Measurements from ENCODE around the gene HLCS.

The HLCS gene

GRCh38 chr21:36754241-36754898 is 212.1 kb downstream of the HLCS start:
- Histone ChIP-seq H3K27ac (ENCODE audit: low read depth, low read length) (peak overlapping the region; percentile 10; the same call in 1 of the 2 replicates), H3K4me1 (ENCODE audit: control insufficient read depth, insufficient read depth, low read length, unreplicated experiment) (peaks cover 15% of the 10 kb centered on the region), H2AFZ (ENCODE audit: low read length, unreplicated experiment) (no peak overlapping the region), H3K79me2 (ENCODE audit: control insufficient read depth, insufficient read depth, low read length, unreplicated experiment) (no peaks in the 10 kb centered on the region), H3K36me3 (ENCODE audit: insufficient read depth, low read length) (no peaks in the 10 kb centered on the region), H3K27me3 (ENCODE audit: insufficient read depth, low read length) (no peaks in the 10 kb centered on the region), H3K4me3 (ENCODE audit: low read depth, low read length) (no peak overlapping the region)

- Histone ChIP-seq H3K36me3 (ENCODE audit: insufficient read depth, low read length) (no peaks in the 10 kb centered on the region), H3K4me3 (ENCODE audit: low read depth, low read length) (no peak overlapping the region), H3K4me1 (ENCODE audit: control insufficient read depth, insufficient read depth, low read length, unreplicated experiment) (peaks cover 15% of the 10 kb centered on the region), H3K27me3 (ENCODE audit: insufficient read depth, low read length) (no peaks in the 10 kb centered on the region), H3K79me2 (ENCODE audit: control insufficient read depth, insufficient read depth, low read length, unreplicated experiment) (no peaks in the 10 kb centered on the region), H3K27ac (ENCODE audit: low read depth, low read length) (peak overlapping the region; percentile 35), H2AFZ (ENCODE audit: low read length, unreplicated experiment) (no peak overlapping the region)
Measured at GRCh38 chr21:36753556-36753955, 212.9 kb downstream of the HLCS start.

- H3K36me3 ChIP-seq (ENCODE audit: insufficient read depth, low read length), result no peaks in the 10 kb centered on the region
- no peak overlapping the region for H2AFZ ChIP-seq (ENCODE audit: low read length, unreplicated experiment)
- no peaks in the 10 kb centered on the region for H3K27me3 ChIP-seq (ENCODE audit: insufficient read depth, low read length)
- no peak overlapping the region for H3K27ac ChIP-seq (ENCODE audit: low read depth, low read length)
- H3K4me3 ChIP-seq (ENCODE audit: low read depth, low read length), result no peak overlapping the region
- no peaks in the 10 kb centered on the region for H3K79me2 ChIP-seq (ENCODE audit: control insufficient read depth, insufficient read depth, low read length, unreplicated experiment)
- peaks cover 15% of the 10 kb centered on the region for H3K4me1 ChIP-seq (ENCODE audit: control insufficient read depth, insufficient read depth, low read length, unreplicated experiment)
Measured at GRCh38 chr21:36751383-36751782, 215.1 kb downstream of the HLCS start.

- Histone ChIP-seq H3K4me1 (ENCODE audit: control insufficient read depth, insufficient read depth, low read length, unreplicated experiment) (peaks cover 15% of the 10 kb centered on the region), H3K27ac (ENCODE audit: low read depth, low read length) (no peak overlapping the region), H3K36me3 (ENCODE audit: insufficient read depth, low read length) (no peaks in the 10 kb centered on the region), H2AFZ (ENCODE audit: low read length, unreplicated experiment) (no peak overlapping the region), H3K79me2 (ENCODE audit: control insufficient read depth, insufficient read depth, low read length, unreplicated experiment) (no peaks in the 10 kb centered on the region), H3K27me3 (ENCODE audit: insufficient read depth, low read length) (no peaks in the 10 kb centered on the region), H3K4me3 (ENCODE audit: low read depth, low read length) (no peak overlapping the region)
Measured at GRCh38 chr21:36750576-36750959, 215.9 kb downstream of the HLCS start.

GRCh38 chr21:36749935-36750575 is 216.4 kb downstream of the HLCS start:
- no peak overlapping the region for H3K4me3 ChIP-seq (ENCODE audit: low read depth, low read length)

GRCh38 chr21:36747815-36748383 is 218.6 kb downstream of the HLCS start:
- Histone ChIP-seq H3K36me3 (ENCODE audit: insufficient read depth, low read length) (no peaks in the 10 kb centered on the region), H3K27ac (ENCODE audit: low read depth, low read length) (no peak overlapping the region), H2AFZ (ENCODE audit: low read length, unreplicated experiment) (peak overlapping the region; percentile 92), H3K27me3 (ENCODE audit: insufficient read depth, low read length) (no peaks in the 10 kb centered on the region), H3K4me3 (ENCODE audit: low read depth, low read length) (peak overlapping the region; percentile 75), H3K79me2 (ENCODE audit: control insufficient read depth, insufficient read depth, low read length, unreplicated experiment) (no peaks in the 10 kb centered on the region), H3K4me1 (ENCODE audit: control insufficient read depth, insufficient read depth, low read length, unreplicated experiment) (peaks cover 4% of the 10 kb centered on the region)

More at GRCh38 chr21:36749935-36750575, 216.4 kb downstream of the HLCS start:
- no peaks in the 10 kb centered on the region for H3K79me2 ChIP-seq (ENCODE audit: control insufficient read depth, insufficient read depth, low read length, unreplicated experiment)
- no peaks in the 10 kb centered on the region for H3K27me3 ChIP-seq (ENCODE audit: insufficient read depth, low read length)
- H3K36me3 ChIP-seq (ENCODE audit: insufficient read depth, low read length), result no peaks in the 10 kb centered on the region
- no peak overlapping the region for H2AFZ ChIP-seq (ENCODE audit: low read length, unreplicated experiment)
- no peak overlapping the region for H3K27ac ChIP-seq (ENCODE audit: low read depth, low read length)
- peaks cover 15% of the 10 kb centered on the region for H3K4me1 ChIP-seq (ENCODE audit: control insufficient read depth, insufficient read depth, low read length, unreplicated experiment)

- H3K36me3 ChIP-seq (ENCODE audit: insufficient read depth, low read length), result no peaks in the 10 kb centered on the region
- H3K27me3 ChIP-seq (ENCODE audit: insufficient read depth, low read length), result no peaks in the 10 kb centered on the region
- no peaks in the 10 kb centered on the region for H3K4me1 ChIP-seq (ENCODE audit: control insufficient read depth, insufficient read depth, low read length, unreplicated experiment)
- H3K79me2 ChIP-seq (ENCODE audit: control insufficient read depth, insufficient read depth, low read length, unreplicated experiment), result no peaks in the 10 kb centered on the region
- peak overlapping the region; percentile 75 for H3K4me3 ChIP-seq (ENCODE audit: low read depth, low read length)
- H2AFZ ChIP-seq (ENCODE audit: low read length, unreplicated experiment), result peak overlapping the region; percentile 10
- H3K27ac ChIP-seq (ENCODE audit: low read depth, low read length), result no peak overlapping the region
Measured at GRCh38 chr21:36747041-36747814, 219.2 kb downstream of the HLCS start.

- Histone ChIP-seq H3K4me1 (ENCODE audit: control insufficient read depth, insufficient read depth, low read length, unreplicated experiment) (no peaks in the 10 kb centered on the region), H3K79me2 (ENCODE audit: control insufficient read depth, insufficient read depth, low read length, unreplicated experiment) (no peaks in the 10 kb centered on the region), H3K27ac (ENCODE audit: low read depth, low read length) (no peak overlapping the region), H3K36me3 (ENCODE audit: insufficient read depth, low read length) (no peaks in the 10 kb centered on the region), H3K27me3 (ENCODE audit: insufficient read depth, low read length) (no peaks in the 10 kb centered on the region), H2AFZ (ENCODE audit: low read length, unreplicated experiment) (no peak overlapping the region), H3K4me3 (ENCODE audit: low read depth, low read length) (no peak overlapping the region)
Measured at GRCh38 chr21:36745459-36745858, 221.0 kb downstream of the HLCS start.

- no peak overlapping the region for H2AFZ ChIP-seq (ENCODE audit: low read length, unreplicated experiment)
- no peak overlapping the region for H3K4me3 ChIP-seq (ENCODE audit: low read depth, low read length)
- no peak overlapping the region for H3K27ac ChIP-seq (ENCODE audit: low read depth, low read length)
- no peaks in the 10 kb centered on the region for H3K79me2 ChIP-seq (ENCODE audit: control insufficient read depth, insufficient read depth, low read length, unreplicated experiment)
- no peaks in the 10 kb centered on the region for H3K4me1 ChIP-seq (ENCODE audit: control insufficient read depth, insufficient read depth, low read length, unreplicated experiment)
- H3K36me3 ChIP-seq (ENCODE audit: insufficient read depth, low read length), result no peaks in the 10 kb centered on the region
- no peaks in the 10 kb centered on the region for H3K27me3 ChIP-seq (ENCODE audit: insufficient read depth, low read length)
Measured at GRCh38 chr21:36744560-36745231, 221.8 kb downstream of the HLCS start.

- Histone ChIP-seq H3K27ac (ENCODE audit: low read depth, low read length) (no peak overlapping the region), H3K4me3 (ENCODE audit: low read depth, low read length) (no peak overlapping the region), H3K79me2 (ENCODE audit: control insufficient read depth, insufficient read depth, low read length, unreplicated experiment) (no peaks in the 10 kb centered on the region), H3K36me3 (ENCODE audit: insufficient read depth, low read length) (no peaks in the 10 kb centered on the region), H3K4me1 (ENCODE audit: control insufficient read depth, insufficient read depth, low read length, unreplicated experiment) (no peaks in the 10 kb centered on the region), H2AFZ (ENCODE audit: low read length, unreplicated experiment) (no peak overlapping the region), H3K27me3 (ENCODE audit: insufficient read depth, low read length) (peaks cover 4% of the 10 kb centered on the region; the same call in 1 of the 2 replicates)
Measured at GRCh38 chr21:36744190-36744559, 222.3 kb downstream of the HLCS start.
